HG02763 (cell line): ENCODE data around the gene CEP164.

Experiments used
- ATAC-seq: cut with Tn5 transposase; IDR thresholded peaks from one replicate; pipeline ENCODE4 v1.9.1; 2021; ENCODE audit warnings: mild to moderate bottlenecking, moderate library complexity; ENCODE audit not compliant: unreplicated experiment

The CEP164 gene

DNA sequence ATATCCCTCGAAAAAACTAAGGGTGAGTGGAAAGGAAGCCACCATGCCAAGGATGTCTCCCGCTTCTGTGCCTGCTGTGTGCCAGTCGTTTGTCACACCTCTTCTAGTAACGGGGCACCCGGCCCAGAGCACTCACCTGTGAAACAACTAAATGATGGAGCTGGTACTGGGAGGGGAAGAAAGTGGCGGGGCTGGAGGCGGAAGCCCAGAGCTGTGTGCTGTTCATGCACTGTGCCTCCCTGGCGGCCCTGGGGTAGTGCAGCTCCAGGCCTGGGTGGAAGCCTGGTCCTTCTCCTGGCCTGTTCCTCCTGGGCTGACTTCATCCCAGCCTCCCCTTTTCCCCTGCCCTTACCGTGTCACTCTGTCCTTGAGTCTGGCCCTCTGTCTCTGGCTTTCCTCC is 130.2 kb downstream of the CEP164 start:
- ATAC-seq, result no peak

DNA sequence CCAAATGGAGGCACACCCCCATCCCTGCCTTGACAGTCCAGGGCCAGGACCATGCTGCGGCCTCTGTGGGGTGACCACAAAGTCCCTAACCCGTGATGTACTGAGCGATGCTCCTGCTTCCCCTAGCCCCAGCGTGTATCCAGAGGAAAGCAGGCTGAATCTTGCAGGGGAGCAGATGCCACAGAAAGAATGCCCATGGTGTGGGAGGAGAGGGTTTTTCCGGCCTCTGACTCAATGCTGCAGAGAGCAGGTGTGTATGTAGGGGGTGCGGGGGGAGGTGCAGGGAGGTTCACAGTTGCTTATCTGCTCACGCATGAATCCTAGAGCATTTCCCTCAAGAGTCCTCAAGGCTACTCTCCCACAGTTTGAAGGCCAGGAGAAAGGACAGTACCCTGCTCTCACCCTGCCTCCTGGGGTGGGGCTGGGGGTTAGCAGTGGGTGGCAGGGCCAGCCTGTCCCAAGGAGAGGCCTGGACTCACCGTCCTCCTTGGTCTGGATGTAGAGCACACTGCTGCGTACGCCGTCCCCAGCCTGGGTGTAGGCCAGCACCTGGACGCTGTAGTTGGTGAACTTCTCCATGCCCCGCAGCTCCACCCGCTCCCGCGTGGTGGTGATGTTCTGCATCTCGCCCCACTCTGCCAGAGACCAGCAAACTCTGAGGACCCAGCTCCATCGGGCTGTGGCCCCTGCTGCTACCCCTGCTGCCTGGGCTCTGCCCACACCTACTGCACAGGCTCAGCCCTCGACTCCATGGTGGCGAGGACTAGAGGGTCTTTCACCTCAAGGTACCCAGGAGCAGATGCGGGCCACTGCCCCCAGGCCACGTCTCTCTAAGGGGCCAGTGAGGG is 130.8 kb downstream of the CEP164 start:
- ATAC-seq, result no peak

DNA sequence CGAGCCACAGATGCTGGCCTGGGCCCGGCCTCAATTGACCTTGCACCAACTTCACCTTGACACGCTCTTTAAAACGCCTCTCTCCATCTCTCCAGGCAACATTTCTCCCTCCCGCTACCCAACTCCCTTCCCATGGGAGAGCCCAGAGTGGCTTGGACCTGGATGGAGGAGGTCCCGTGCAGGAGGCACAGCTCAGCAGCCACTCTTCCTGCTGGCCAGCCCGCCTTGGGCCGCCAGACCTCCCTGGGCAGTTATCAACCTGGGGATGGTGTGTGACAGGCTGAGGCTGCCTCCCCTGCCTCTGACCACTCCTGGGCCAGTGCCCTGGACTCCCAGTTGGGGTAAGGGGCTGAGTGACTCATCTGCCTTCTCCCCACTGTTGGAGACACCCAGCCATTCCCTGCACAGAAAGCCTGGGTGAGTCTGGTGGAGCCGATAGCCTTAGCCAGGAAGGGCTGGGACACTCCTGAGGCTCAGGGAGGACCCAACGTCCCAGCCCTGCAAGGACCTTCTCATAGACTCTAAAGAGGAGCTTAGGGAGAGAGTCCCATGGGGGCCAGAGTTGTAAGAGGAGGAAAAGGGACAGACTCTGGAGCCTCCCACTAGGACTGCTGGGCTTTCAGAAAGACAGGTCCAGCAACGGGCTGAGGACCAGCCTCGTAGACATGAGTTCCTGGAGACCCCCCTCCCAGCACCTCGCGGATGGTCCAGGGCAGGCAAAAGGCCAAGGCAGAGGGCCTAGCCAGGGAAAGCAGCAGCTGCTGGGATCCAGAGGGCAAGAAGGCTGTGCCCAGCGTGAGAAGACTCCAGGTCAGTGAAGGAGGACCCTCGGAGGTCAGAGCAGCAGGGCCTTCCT is 131.7 kb downstream of the CEP164 start:
- ATAC-seq, result no peak

DNA sequence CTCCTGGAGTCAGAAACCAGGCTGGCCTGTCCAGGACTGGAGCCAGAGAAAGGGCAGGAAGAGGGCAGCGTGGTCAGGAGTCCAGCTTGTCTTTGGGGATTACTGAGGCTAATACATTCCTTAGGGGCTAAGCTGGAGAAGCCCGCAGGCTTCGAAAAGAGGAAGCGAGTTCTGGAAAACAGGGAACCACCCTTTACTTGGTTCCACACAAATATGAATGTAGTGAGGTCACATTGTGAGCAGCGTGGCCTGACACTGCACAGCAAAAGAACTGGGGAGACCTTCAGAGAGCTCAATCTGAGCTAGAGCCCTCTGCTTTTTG is 132.3 kb downstream of the CEP164 start:
- ATAC-seq, result no peak

DNA sequence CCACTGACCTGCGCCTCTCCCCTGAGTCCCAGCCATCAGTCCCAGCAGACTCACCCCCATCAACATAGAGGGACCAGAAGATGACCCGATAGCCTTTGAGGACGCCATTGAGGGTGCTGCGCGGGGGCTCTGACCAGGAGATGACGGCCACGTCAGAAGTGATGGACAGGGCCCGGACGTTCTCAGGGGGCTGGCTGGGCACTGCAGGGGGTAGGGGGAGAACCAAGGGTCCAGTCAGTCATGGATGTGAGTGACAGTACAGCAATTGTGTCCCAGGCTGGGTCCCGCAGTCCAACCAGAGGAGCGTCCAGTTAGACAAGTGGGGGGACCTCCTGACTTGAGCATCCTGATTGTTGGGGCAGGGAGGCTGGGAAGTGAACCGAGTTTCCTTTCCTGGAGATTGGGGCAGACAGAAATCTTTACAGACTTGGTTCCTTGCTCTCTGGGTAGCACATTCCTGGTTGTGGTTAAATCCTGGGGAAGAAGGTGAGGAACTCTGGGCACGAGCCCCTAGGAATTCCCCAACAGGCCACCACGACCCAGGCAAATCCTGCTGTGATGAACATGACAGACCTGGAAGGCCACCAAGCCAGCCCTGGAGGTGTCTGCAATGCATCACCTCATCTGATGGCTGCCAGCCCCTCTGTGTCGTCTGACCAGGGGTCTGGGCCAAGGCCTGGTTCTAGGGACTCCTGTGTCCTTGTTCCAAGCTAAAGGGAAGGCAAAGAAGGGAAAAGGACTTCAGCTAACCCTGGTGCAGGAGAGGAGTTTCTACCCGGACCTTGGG is 133.9 kb downstream of the CEP164 start:
- ATAC-seq, result no peak

DNA sequence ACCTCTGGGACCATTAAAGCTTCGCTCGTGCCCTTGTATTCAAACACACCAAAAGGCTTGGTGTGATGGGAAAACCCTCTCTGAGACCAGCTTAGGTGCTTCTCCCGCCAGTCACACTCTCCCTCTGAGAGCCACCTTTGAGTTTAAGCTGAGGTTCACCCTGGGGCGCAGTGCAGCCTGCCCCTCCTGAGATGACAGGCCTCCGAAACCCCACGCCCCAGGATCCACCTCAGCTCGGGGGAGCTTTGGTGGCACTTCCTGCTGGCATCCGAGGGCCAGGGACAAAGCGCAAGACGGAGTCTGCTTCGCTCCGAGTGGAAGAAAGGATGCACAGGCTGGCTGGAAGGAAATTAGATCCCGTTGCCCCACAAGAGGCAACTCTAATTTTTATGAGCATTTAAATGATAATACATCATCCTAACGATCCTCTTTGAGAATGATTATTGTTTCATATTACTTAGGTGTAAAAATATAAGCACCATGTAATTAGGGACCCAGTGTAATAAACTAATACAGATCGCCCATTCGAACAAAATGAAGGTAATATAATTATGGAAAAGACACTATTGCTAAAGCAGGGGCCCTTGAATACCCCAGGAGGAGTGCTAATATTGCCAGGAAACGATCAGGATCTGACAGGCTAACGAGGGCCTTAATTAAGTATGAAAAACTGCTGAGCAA is 134.7 kb downstream of the CEP164 start:
- ATAC-seq, result no peak

DNA sequence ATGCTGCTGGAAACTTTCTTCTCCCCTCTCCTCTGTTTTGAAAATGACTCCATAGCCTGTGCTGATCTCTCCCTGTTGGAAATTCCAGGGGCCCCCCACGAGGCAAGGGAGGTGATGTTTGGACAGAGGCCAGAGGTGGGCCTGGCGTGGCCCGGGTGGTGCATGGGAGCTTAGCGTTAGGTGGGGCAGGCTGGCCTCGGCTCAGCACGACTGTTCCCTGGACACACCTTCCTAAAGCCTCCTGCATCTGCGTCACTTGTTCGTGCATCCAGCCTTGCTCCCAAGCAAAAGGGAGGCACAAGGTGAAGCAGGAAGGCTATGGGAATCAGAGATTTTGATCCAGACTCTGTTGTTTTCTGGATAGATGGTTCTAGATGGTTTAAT is 135.2 kb downstream of the CEP164 start:
- ATAC-seq, result no peak
